H1 (cell line): Measurements from ENCODE around the gene TLR9. TPM values are rescaled to one million over a fixed set of nuclear protein-coding genes. Genes with fewer than 3 reads are reported as not detected.

Experiments
- CTCF ChIA-PET: fragments of 300-600 bp; sonication (Branson Sonifier 250); formaldehyde crosslinking; loops from one replicate; lab custom pipeline; 2021; ENCODE audit not compliant: partially characterized antibody; lab: Charles Lee
- POLR2A ChIA-PET: fragments of 300-600 bp; sonication (Branson Sonifier 250); formaldehyde crosslinking; loops from one replicate; lab custom pipeline; 2021; ENCODE audit warnings: inconsistent platforms; ENCODE audit not compliant: partially characterized antibody; lab: Charles Lee
- DNase-seq, 2 experiments: peaks; one replicate each; pipeline versions ENCODE4 v3.0.0 to v3.0.0-alpha.2; 2010 to 2022; ENCODE audit warnings: low spot score in 2 of 2, low read depth in 1 of 2, mixed read lengths in 1 of 2
- FAIRE-seq: peaks from 2 replicates; lab custom pipeline; 2011; peaks lifted over from hg19 to GRCh38; lab: Jason Lieb, UNC
- H2AFZ ChIP-seq: 2 replicates; pipeline ENCODE4 v1.8.1; 2012; ENCODE audit warnings: low read length, inconsistent platforms
- H2AK5ac ChIP-seq: 2 replicates; pipeline ENCODE4 v1.6.1; 2013; ENCODE audit warnings: low read depth, low read length
- H2BK120ac ChIP-seq: replicated peaks from 2 replicates; pipeline ENCODE3; 2013; ENCODE audit warnings: low read depth, low read length, inconsistent platforms
- H2BK12ac ChIP-seq: 2 replicates; pipeline ENCODE4 v1.6.1; 2013; ENCODE audit warnings: low read depth, low read length
- H2BK15ac ChIP-seq: 2 replicates; pipeline ENCODE4 v1.6.1; 2013; ENCODE audit warnings: low read length
- H2BK20ac ChIP-seq: 2 replicates; pipeline ENCODE4 v1.6.1; 2013; ENCODE audit warnings: low read length
- H2BK5ac ChIP-seq: 2 replicates; pipeline ENCODE4 v1.6.1; 2013; ENCODE audit warnings: low read depth, low read length
- H3K14ac ChIP-seq: 2 replicates; pipeline ENCODE4 v1.6.1; 2013; ENCODE audit warnings: inconsistent platforms; ENCODE audit not compliant: insufficient read length
- H3K18ac ChIP-seq: 2 replicates; pipeline ENCODE4 v1.6.1; 2013; ENCODE audit warnings: low read length; ENCODE audit errors: extremely low read depth
- H3K23ac ChIP-seq: 2 replicates; pipeline ENCODE4 v1.6.1; 2013; ENCODE audit warnings: inconsistent platforms; ENCODE audit not compliant: insufficient read length
- H3K23me2 ChIP-seq: 2 replicates; pipeline ENCODE4 v1.6.1; 2013; ENCODE audit warnings: low read depth, low read length
- H3K27ac ChIP-seq: 2 replicates; pipeline ENCODE4 v1.6.1; 2011; ENCODE audit warnings: low read depth, low read length, inconsistent platforms
- H3K27me3 ChIP-seq, 4 experiments: replicated peaks in 1 of 4; 1 replicate in 1 of 4; 2 replicates in 3 of 4; pipeline versions ENCODE4 v1.6.1 to v1.8.1; 2011 to 2013; ENCODE audit warnings: low read length in 3 of 4, mild to moderate bottlenecking in 3 of 4, inconsistent platforms in 2 of 4, mixed read lengths in 2 of 4, moderate library complexity in 1 of 4; ENCODE audit not compliant: control insufficient read depth in 3 of 4, insufficient read depth in 3 of 4; ENCODE audit errors: extremely low read depth in 1 of 4
- H3K36me3 ChIP-seq, 4 experiments: 2 replicates each; pipeline versions ENCODE4 v1.6.1 to v1.8.1; 2011 to 2013; ENCODE audit warnings: mild to moderate bottlenecking in 4 of 4, low read length in 3 of 4, moderate library complexity in 2 of 4, control low read depth in 1 of 4, inconsistent platforms in 1 of 4; ENCODE audit not compliant: insufficient read depth in 4 of 4, control insufficient read depth in 2 of 4
- H3K4ac ChIP-seq: replicated peaks from 2 replicates; pipeline ENCODE3; 2013; ENCODE audit warnings: low read length, low read depth, mixed read lengths, inconsistent platforms; ENCODE audit not compliant: insufficient read length
- H3K4me1 ChIP-seq, 4 experiments: replicated peaks in 1 of 4; 1 replicate in 1 of 4; 2 replicates in 3 of 4; pipeline versions ENCODE4 v1.6.1 to v1.8.1; 2011 to 2013; ENCODE audit warnings: low read length in 3 of 4, inconsistent platforms in 2 of 4, mixed read lengths in 1 of 4; ENCODE audit not compliant: insufficient read depth in 4 of 4, control insufficient read depth in 3 of 4
- H3K4me2 ChIP-seq, 2 experiments: 2 replicates each; pipeline versions ENCODE4 v1.6.1 to v1.8.1; 2011 to 2013; ENCODE audit warnings: low read depth in 2 of 2, low read length in 2 of 2, control low read depth in 1 of 2, inconsistent platforms in 1 of 2, mild to moderate bottlenecking in 1 of 2; ENCODE audit not compliant: insufficient read depth in 1 of 2
- H3K4me3 ChIP-seq, 4 experiments: fragments of 200-600, 300-600 bp in 1 of 4; sonication (generic), shearing (Covaris generic), sonication (Bioruptor Twin) in 1 of 4; 2 replicates each; pipeline versions ENCODE4 v1.5.1 to v1.8.1; 2011 to 2016; ENCODE audit warnings: low read length in 4 of 4, low read depth in 3 of 4, control low read depth in 2 of 4, inconsistent platforms in 2 of 4, mild to moderate bottlenecking in 2 of 4, mixed read lengths in 1 of 4, moderate library complexity in 1 of 4; ENCODE audit not compliant: insufficient read depth in 2 of 4; ENCODE audit errors: extremely low read depth in 1 of 4
- H3K56ac ChIP-seq: replicated peaks from 2 replicates; pipeline ENCODE3; 2013; ENCODE audit warnings: low read depth, mild to moderate bottlenecking, mixed read lengths, low read length, inconsistent platforms; ENCODE audit not compliant: insufficient read length
- H3K79me1 ChIP-seq: 2 replicates; pipeline ENCODE4 v1.6.1; 2013; ENCODE audit warnings: low read depth, low read length, control low read depth
- H3K79me2 ChIP-seq, 2 experiments: 2 replicates each; pipeline versions ENCODE4 v1.6.1 to v1.8.1; 2012 to 2013; ENCODE audit warnings: low read length in 2 of 2, mild to moderate bottlenecking in 2 of 2, inconsistent platforms in 1 of 2; ENCODE audit not compliant: insufficient read depth in 2 of 2, control insufficient read depth in 1 of 2
- H3K9ac ChIP-seq, 4 experiments: replicated peaks in 1 of 4; 1 replicate in 1 of 4; 2 replicates in 3 of 4; pipeline versions ENCODE4 v1.6.1 to v1.8.1; 2011 to 2013; ENCODE audit warnings: low read depth in 3 of 4, low read length in 3 of 4, control low read depth in 2 of 4, mild to moderate bottlenecking in 2 of 4, moderate library complexity in 2 of 4, inconsistent platforms in 1 of 4; ENCODE audit errors: extremely low read depth in 1 of 4
- H3K9me3 ChIP-seq, 2 experiments: 2 replicates each; pipeline versions ENCODE4 v1.6.1 to v1.8.1; 2012 to 2013; ENCODE audit warnings: mild to moderate bottlenecking in 2 of 2, moderate library complexity in 2 of 2, control low read depth in 1 of 2, inconsistent platforms in 1 of 2, low read depth in 1 of 2, low read length in 1 of 2, mixed read lengths in 1 of 2; ENCODE audit not compliant: insufficient read depth in 2 of 2
- H4K20me1 ChIP-seq, 2 experiments: replicated peaks in 1 of 2; 2 replicates each; pipeline versions ENCODE3 to v1.8.1; 2011 to 2013; ENCODE audit warnings: inconsistent platforms in 2 of 2, low read length in 2 of 2, mild to moderate bottlenecking in 1 of 2; ENCODE audit not compliant: insufficient read depth in 2 of 2, control insufficient read depth in 1 of 2
- H4K5ac ChIP-seq: 2 replicates; pipeline ENCODE4 v1.6.1; 2013; ENCODE audit warnings: low read length, low read depth, mixed read lengths, inconsistent platforms; ENCODE audit not compliant: insufficient read length
- H4K8ac ChIP-seq: 2 replicates; pipeline ENCODE4 v1.8.0; 2013; ENCODE audit warnings: mild to moderate bottlenecking, moderate library complexity, low read length, inconsistent platforms; ENCODE audit not compliant: insufficient read depth; ENCODE audit errors: extremely low read depth
- H4K91ac ChIP-seq: replicated peaks from 2 replicates; pipeline ENCODE3; 2013; ENCODE audit warnings: low read length, mixed read lengths, inconsistent platforms; ENCODE audit not compliant: insufficient read length
- BCL11A ChIP-seq, 2 experiments: IDR thresholded peaks; one replicate each; pipeline ENCODE4 v1.6.1; 2011; ENCODE audit warnings: low read depth in 2 of 2, low read length in 2 of 2, mild to moderate bottlenecking in 2 of 2
- CHD1 ChIP-seq: IDR thresholded peaks from 2 replicates; pipeline ENCODE4 v1.6.1; 2012; ENCODE audit warnings: low read depth, low read length, improper control_type of control experiment
- EZH2 ChIP-seq: fragments of 200-600 bp; sonication (generic); IDR thresholded peaks from 2 replicates; pipeline ENCODE4 v1.7.1; 2012; ENCODE audit warnings: low read depth, mild to moderate bottlenecking, moderate library complexity, low read length, inconsistent platforms; ENCODE audit not compliant: severe bottlenecking
- MAX ChIP-seq: IDR thresholded peaks from 2 replicates; pipeline ENCODE4 v1.6.1; 2012; ENCODE audit warnings: inconsistent platforms
- NANOG ChIP-seq: IDR thresholded peaks from 2 replicates; pipeline ENCODE4 v1.6.1; 2011; ENCODE audit warnings: low read length, low read depth, mild to moderate bottlenecking, inconsistent platforms; ENCODE audit not compliant: insufficient read depth, poor library complexity, severe bottlenecking
- RAD21 ChIP-seq, 2 experiments: IDR thresholded peaks in 1 of 2; conservative IDR thresholded peaks in 1 of 2; 2 replicates each; pipeline ENCODE4 v1.6.1; 2011; ENCODE audit warnings: low read depth in 2 of 2, low read length in 2 of 2, improper control_type of control experiment in 1 of 2, inconsistent platforms in 1 of 2, mild to moderate bottlenecking in 1 of 2, moderate library complexity in 1 of 2
- RFX5 ChIP-seq: IDR thresholded peaks from 2 replicates; pipeline ENCODE4 v1.6.1; 2011; ENCODE audit warnings: low read depth, low read length, improper control_type of control experiment, borderline replicate concordance
- RXRA ChIP-seq: IDR thresholded peaks from 2 replicates; pipeline ENCODE4 v1.6.1; 2011; ENCODE audit warnings: low read depth, mild to moderate bottlenecking, low read length, moderate library complexity; ENCODE audit not compliant: insufficient read depth
- SIX5 ChIP-seq: IDR thresholded peaks from 2 replicates; pipeline ENCODE4 v1.6.1; 2011; ENCODE audit warnings: mild to moderate bottlenecking, low read depth, low read length
- SP2 ChIP-seq: IDR thresholded peaks from 2 replicates; pipeline ENCODE4 v1.6.1; 2012; ENCODE audit warnings: mild to moderate bottlenecking, low read length, inconsistent platforms
- SRF ChIP-seq: IDR thresholded peaks from 2 replicates; pipeline ENCODE4 v1.6.1; 2011; ENCODE audit warnings: mild to moderate bottlenecking, low read depth, low read length, moderate library complexity
- WGBS, 2 experiments: shearing (Covaris generic) in 1 of 2; methylation state at CpG; one replicate each; pipeline versions ENCODE4 v1.1.6 to v1.1.7; 2013 to 2015; ENCODE audit warnings: low lambda C conversion rate in 2 of 2, mixed read lengths in 2 of 2, inconsistent platforms in 1 of 2, low coverage in 1 of 2, missing lambda C conversion rate in 1 of 2; ENCODE audit not compliant: insufficient replicate concordance in 2 of 2, insufficient coverage in 1 of 2, insufficient read length in 1 of 2; ENCODE audit errors: extremely low coverage in 1 of 2, missing lambda C conversion rate in 1 of 2; 5-methylcytosine and 5-hydroxymethylcytosine counted together
- polyA plus RNA-seq, 7 experiments: library from polyadenylated mRNA; depleted of rRNA in 3 of 7; stranded (reverse) in 5 of 7; unstranded in 2 of 7; fragments of >200 nt in 5 of 7; fragments of 200-250 nt in 2 of 7; gene quantifications; 1 replicate in 5 of 7; 2 replicates in 1 of 7; 4 replicates in 1 of 7; pipeline versions ENCODE4 v1.2.1 to v1.2.3, GENCODE V29; 2011 to 2013; ENCODE audit warnings: missing spikeins in 2 of 7, mixed read lengths in 2 of 7
- total RNA-seq: library from RNA; stranded (reverse); fragmentation: NEBNext Ultra II Directional; extraction: Animal tissue kit (Norgen Biotek cat#: 25700); gene quantifications from 2 replicates; pipeline ENCODE4 v1.2.1, GENCODE V29; 2021

The TLR9 gene
- total and polyA plus RNA-seq, 2 of the 8 experiments (the other 6 are each of a cell fraction or from before 2014, with no cell fraction given), result 0.05 TPM; not detected in 1

DNA sequence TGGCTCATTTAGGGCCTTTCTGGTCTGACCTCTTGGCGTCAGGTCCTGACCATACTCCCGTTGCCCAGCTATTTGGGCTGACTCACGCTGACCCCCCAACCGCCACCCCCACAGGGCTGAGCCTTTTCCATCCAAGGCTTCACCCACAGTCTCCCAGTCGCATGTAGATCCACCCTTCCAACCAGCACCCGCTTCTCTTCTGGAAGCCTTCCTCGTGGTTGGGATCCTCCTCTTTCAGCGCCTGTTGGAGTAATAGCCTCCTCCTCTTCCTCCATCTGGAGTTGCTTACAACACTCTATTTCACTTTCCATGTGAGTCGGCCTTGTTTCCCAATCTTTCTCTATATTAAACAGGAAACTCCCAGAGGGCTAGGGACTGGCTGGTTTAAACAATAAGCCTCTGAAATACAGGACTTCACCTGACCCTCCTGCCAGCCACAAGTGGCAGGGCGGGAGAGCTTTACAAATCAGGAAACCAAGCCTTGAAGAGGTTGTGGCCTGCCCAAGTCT is 29.6 kb downstream of the TLR9 start:
- CTCF ChIA-PET, result interaction anchor here (1.2 to 2.4 kb wide), 5 partner anchors 26 to 194 kb away, joined by 3 to 8 read pairs (median 4); no protein-coding TSS in a partner anchor
- H3K18ac ChIP-seq, result no peak overlapping the region
- no peak overlapping the region for H3K56ac ChIP-seq
- peaks cover 0 to 12% (median 7%) of the 10 kb centered on the region in 4 experiments; a peak in 6 of 7 replicates for H3K4me1 ChIP-seq
- no peaks in the 10 kb centered on the region for H3K9me3 ChIP-seq
- H2AK5ac ChIP-seq, result no peak overlapping the region
- DNase-seq (no peak), FAIRE-seq (no peak)
- H3K4me3 ChIP-seq, result no peak overlapping the region
- POLR2A ChIA-PET, result interaction anchor here (1.0 to 2.1 kb wide), 3 partner anchors 14 to 43 kb away, joined by 3 to 14 read pairs (median 3); partner anchors contain the start of gene POC1A
- no peak overlapping the region for H2BK20ac ChIP-seq
- H2BK5ac ChIP-seq, result no peak overlapping the region
- H4K20me1 ChIP-seq, result peaks cover 0 to 3% of the 10 kb centered on the region in 2 experiments
- H2AFZ ChIP-seq, result no peak overlapping the region
- no peak overlapping the region for H4K5ac ChIP-seq
- no peak overlapping the region for H3K9ac ChIP-seq
- no peak overlapping the region for H2BK120ac ChIP-seq
- no peak overlapping the region for H3K14ac ChIP-seq
- no peak overlapping the region for H3K4me2 ChIP-seq
- peaks cover 0 to 3% (median under 1%) of the 10 kb centered on the region in 4 experiments; a peak in 4 of 7 replicates for H3K27me3 ChIP-seq
- 93% methylated on average over 10 of the region's 10 CpGs; no CpG with 5 or more reads in 1 of the 2 experiments for WGBS, 2 experiments
- H4K8ac ChIP-seq, result no peak overlapping the region
- no peaks in the 10 kb centered on the region; the same call in none of the 2 replicates for H3K79me1 ChIP-seq
- H2BK15ac ChIP-seq, result no peak overlapping the region
- peaks cover 0 to 8% of the 10 kb centered on the region in 2 experiments; a peak in 2 of 4 replicates for H3K79me2 ChIP-seq
- peaks cover 4% of the 10 kb centered on the region; the same call in 1 of the 2 replicates for H3K23me2 ChIP-seq
- peaks cover 0 to 8% (median 0%) of the 10 kb centered on the region in 4 experiments; a peak in 2 of 8 replicates for H3K36me3 ChIP-seq
- no peak overlapping the region for H2BK12ac ChIP-seq
- no peak overlapping the region for H3K27ac ChIP-seq
- no peak overlapping the region for H4K91ac ChIP-seq
- no peak overlapping the region for H3K4ac ChIP-seq
- H3K23ac ChIP-seq, result no peak overlapping the region
- TF ChIP-seq CHD1 (no peak), SIX5 (no peak), EZH2 (no peak), SP2 (no peak), RAD21 (IDR thresholded peaks at IDR 0.05 in 1 of 2, conservative IDR thresholded peaks at IDR 0.05 in 1 of 2; ENCODE audit: low read depth in 2 of 2, low read length in 2 of 2) (no peak), SRF (no peak), NANOG (no peak), RFX5 (no peak), BCL11A (IDR thresholded peaks at IDR 0.05; ENCODE audit: low read depth in 2 of 2, low read length in 2 of 2) (no peak), RXRA (no peak), MAX (no peak)
